Left forelimb (tissue), 1 donor: ENCODE results near the gene HOXD4.

Source experiments
- DNase-seq: peaks from one replicate; pipeline ENCODE4 v3.0.0-alpha.2; 2018; ENCODE audit warnings: low spot score

The HOXD4 gene

GRCh38 chr2:176139661-176140512 lies 11.5 kb upstream of the HOXD4 start:
- DNase-seq, result peak; percentile 83

DNA sequence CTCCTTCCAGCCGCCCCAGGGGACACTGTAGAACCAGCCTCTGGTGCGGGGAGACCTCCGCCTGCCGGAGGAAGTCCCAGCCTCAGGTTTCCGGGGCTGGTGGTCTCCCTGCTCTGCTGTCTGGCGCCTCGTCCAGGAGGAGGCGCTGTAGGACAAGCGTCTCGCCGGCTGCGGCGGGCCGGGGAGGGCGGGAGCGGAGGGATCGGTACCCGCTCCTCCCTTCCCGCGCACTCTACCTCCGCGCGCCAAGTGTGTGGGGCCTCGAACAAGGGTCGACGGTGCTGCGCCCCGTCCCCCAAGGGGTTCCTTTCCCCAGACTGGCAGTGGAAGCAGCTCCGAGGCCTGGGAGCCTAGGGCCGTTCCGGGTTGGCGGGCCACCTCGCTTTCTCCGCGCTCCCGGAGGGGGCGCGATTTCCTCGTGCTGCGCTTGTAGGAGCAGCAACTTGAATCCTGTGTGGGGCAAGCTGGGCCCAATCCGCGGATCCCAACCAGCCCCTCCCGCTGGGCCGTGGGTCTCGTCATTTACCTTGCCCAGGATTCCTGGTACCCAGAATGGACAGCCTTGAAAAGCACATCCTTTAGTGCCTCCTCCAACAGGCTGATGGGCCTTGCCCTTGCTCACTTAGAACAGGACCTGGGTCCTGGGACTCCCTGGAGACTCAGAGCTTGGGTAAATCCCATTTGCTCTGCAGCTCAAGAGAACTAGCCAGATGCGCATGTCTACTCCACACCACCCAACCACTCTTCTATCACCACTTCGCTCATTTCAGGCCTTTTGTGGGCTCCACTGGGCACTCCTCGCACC lies 10.6 kb upstream of the HOXD4 start:
- peak; percentile 92 for DNase-seq

DNA sequence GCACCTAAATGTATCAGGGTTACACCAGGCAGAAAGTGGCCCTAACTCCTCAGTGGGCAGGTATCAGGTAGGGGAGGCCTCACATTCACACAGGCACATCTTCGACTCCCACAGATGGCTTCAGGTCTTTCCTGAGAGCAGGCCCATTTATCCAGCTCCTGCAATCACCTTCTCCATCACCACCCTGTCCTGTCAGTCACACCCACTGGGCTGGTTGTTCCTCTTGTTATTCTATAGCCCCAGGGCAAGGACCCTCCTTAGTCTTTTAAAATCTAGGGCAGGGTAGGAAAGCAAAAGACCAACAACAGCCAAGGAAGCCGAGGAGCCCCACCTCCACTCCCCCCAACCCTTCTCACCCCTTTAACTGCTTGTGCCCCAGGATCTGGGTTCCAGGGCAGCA lies 9.1 kb upstream of the HOXD4 start:
- no peak for DNase-seq

DNA sequence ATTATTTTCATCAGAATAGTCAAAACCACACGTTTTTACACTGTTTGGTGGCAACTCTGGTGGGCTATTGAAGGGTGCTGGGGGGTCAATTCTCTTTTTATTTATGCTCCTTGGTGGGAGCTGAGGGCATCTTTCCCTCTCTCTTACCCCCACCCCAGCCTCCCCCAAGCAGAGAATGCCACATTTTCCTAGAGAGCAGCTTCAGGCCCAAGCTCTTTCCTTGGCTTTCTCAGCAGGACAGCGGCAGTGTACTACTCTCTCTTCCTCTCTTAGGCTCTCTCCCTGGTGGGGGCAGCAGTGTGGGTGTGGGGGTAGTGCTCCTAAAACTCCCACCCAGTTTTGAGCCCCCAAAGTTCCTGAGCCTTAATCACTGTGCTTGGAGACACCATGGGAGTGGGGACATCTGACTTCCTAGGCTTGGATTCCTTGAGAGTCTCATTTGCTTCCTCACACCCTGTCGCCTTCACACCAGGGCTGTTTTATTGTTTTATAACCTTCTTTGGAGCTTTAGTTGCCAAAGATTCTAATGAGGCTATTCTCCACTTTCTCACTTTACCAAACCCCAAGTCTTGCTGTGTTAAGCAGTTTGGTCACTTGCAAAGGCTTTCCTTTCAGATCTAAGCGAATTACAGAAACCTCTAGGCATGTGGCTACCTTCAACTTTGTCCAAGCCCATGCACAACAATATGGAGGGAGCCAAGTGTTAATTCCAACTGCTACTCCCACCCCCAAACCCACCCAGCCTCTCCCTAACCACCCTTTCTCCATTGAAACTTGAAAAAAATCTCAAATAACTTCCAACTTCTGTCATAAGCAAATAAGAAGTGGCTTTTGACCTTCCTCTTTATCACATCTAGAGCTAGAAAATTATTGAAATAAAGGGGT lies 6.0 kb upstream of the HOXD4 start:
- no peak for DNase-seq

- DNase-seq, result no peak
Measured at GRCh38 chr2:176146101-176146500, 5.2 kb upstream of the HOXD4 start.

DNA sequence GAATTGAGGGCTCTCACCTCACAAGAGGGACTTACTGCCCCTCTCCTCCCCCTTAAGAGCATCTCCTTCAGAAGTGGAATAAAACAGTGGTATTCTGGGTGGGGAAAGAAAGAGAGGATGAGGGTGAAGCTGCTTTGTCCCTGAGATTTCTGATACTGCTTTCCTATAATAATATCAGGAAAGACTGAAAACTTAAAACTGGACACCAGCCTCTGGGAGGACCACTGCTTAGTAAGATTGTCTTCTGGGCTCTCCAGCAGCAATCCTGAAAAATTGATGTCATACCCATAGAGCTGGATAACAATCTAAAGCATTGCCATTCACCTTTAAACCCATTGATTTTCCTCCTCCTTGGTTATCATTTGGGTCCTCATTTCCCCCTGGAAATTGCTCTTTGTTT lies 4.7 kb upstream of the HOXD4 start:
- DNase-seq, result no peak

GRCh38 chr2:176147210-176147799 lies 4.0 kb upstream of the HOXD4 start:
- DNase-seq, result no peak

DNA sequence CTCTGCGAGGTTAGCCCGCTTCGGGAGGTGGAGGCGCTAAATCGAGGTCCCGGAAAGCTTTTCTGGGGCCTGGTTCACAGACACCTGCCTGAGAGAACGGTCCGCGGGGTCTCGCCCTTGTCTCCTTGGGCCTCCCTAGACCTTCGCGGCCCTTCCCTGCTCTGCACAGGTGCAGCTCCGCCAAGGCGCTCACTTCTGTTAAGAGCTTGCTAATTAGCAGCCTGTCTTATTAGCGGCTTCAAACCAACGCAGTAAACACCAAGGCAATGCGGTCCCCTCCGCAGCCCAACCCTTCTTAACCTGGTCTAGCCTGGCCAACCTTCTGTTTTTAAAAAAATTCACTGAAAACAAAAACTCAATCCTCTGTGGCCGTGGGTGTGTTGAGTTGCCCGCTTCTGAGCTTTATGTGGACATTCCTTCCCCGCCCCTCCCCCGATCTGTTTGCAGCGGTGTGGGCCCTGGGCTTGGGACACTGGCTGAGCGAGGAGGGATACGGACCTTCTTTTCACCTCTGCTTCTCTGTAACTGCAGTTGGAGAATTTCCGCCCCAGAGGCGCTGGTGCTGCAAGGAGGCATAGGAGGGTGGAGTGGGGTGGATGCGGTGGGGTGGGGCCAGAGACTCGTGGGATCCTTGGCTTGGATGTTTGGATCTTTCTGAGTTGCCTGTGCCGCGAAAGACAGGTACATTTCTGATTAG lies 3.4 kb upstream of the HOXD4 start:
- DNase-seq, result no peak

DNA sequence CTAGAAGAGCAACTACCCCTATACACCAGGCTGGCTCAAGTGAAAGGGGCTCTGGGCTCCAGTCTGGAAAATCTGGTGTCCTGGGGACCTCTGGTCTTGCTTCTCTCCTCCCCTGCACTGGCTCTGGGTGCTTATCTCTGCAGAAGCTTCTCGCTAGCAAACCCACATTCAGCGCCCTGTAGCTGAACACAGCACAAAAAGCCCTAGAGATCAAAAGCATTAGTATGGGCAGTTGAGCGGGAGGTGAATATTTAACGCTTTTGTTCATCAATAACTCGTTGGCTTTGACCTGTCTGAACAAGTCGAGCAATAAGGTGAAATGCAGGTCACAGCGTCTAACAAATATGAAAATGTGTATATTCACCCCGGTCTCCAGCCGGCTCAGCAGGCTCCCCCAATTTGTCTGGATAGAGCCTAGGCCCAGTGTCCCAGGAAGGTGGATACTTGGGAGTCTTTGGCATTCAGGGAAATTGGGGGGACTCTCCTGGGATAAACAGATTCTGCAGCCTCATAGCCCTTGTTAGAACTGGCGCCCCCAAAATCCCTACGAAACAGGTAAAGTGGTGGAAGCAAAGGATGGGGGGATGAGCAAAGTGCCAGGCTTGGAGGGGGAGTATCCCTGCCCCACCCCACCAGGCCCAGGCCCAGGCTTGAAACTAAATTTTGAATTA lies 2.5 kb upstream of the HOXD4 start:
- no peak for DNase-seq

- DNase-seq, result no peak
Measured at GRCh38 chr2:176149481-176149938, 1.8 kb upstream of the HOXD4 start.

- DNase-seq, result no peak
Measured at GRCh38 chr2:176149939-176150583, 1.3 kb upstream of the HOXD4 start.

DNA sequence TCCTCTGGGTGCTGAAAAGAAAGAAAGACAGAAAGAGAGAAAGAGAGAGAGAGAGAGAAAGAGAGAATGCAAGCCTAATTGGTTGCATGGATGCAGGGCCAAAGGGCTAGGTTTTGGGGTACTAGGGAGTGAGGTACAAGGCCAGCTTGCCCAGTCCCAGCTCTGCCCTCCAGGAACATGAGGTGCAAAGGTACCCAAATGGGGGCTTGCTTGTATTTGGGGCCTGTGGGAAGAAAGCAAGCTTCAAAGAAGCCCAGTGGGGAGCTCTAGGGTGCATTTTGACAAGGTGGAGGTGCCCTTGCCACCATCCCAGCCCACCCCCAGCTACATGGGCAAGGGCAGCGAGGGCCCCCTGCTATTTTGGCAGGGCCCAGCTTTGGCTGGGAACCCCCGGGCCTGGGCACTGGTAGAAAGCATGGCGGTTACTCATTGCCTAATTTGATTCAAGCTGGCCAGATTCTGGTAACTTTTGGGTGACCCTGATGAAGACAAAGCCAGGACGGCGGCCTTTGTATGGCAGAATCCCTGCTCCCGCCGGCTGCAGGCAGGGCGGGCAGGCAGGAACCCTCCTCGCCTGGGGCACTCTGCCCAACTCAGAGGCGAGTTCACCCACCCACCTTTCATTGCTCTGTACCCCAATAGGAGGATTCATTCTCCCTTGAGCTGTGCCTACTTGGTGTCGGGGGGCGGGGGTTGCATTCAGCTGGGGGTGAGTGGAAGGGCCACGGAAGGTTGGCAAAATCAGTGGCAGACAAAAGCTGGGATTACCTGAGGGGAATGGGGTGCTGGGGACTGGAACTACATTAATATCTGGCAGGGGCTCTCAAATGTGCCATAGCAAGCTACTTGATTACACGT lies 537 bp upstream of the HOXD4 start:
- DNase-seq, result no peak

- DNase-seq, result no peak
Measured at GRCh38 chr2:176152350-176153181, 1.2 kb downstream of the HOXD4 start.

GRCh38 chr2:176154576-176155252 lies 3.4 kb downstream of the HOXD4 start:
- no peak for DNase-seq

- no peak for DNase-seq
Measured at GRCh38 chr2:176155356-176156044, 4.2 kb downstream of the HOXD4 start.

- DNase-seq, result no peak
Measured at GRCh38 chr2:176156301-176156806, 5.0 kb downstream of the HOXD4 start.
